ENCODE measurements around the gene CCDC186. TPM values are rescaled to one million over a fixed set of nuclear protein-coding genes. Genes with fewer than 3 reads are reported as not detected.

The CCDC186 gene
- total RNA-seq, 1 experiment from 2014 or later = 14.4 TPM

GRCh38 chr10:114121031-114121430 lies 53.0 kb downstream of the CCDC186 start:
- Histone ChIP-seq H3K36me3 (ENCODE audit: control insufficient read depth, insufficient read depth, low read length) (peaks cover 10% of the 10 kb centered on the region; the same call in 1 of the 2 replicates), H3K4me3 (ENCODE audit: low read depth in 2 of 2, low read length in 2 of 2) (no peak overlapping the region), H3K9me3 (ENCODE audit: control insufficient read depth, insufficient read depth, low read depth, low read length) (no peaks in the 10 kb centered on the region), H3K27me3 (ENCODE audit: control insufficient read depth, insufficient read depth, low read length) (no peaks in the 10 kb centered on the region), H3K27ac (ENCODE audit: low read length) (no peak overlapping the region), H3K4me1 (ENCODE audit: control insufficient read depth, insufficient read depth, low read length) (no peaks in the 10 kb centered on the region)
- ChIA-PET CTCF (interaction anchor here (0.6 kb wide), 1 partner anchor 44 kb away, joined by 3 read pairs; no protein-coding TSS in a partner anchor), POLR2A (no interaction called here)
- DNase-seq (ENCODE audit: low read depth, low spot score) (no peak), ATAC-seq (no peak)
- intact Hi-C loops (cut with micrococcal nuclease; ENCODE audit: unreplicated experiment) (no loop called here), in situ Hi-C loops (cut with HindIII; ENCODE audit: low pct_unique_long_range_greater_than_20kb, low sequenced_read_pairs) (no loop called here)
- no TSS peak for BruUV-seq (replicated peaks)
- TF ChIP-seq REST (IDR thresholded peaks at IDR 0.05; ENCODE audit: insufficient read depth in 1 of 2, low read depth in 2 of 2, low read length in 1 of 2) (no peak), SIN3A (IDR thresholded peaks at IDR 0.05; ENCODE audit: borderline replicate concordance, insufficient read depth, low read depth, low read length) (no peak), POLR2AphosphoS5 (IDR thresholded peaks at IDR 0.05; ENCODE audit: low read depth, low read length) (no peak)

- intact Hi-C loops (cut with micrococcal nuclease; ENCODE audit: unreplicated experiment) (no loop called here), in situ Hi-C loops (cut with HindIII; ENCODE audit: low pct_unique_long_range_greater_than_20kb, low sequenced_read_pairs) (no loop called here)
- Histone ChIP-seq H3K9me3 (ENCODE audit: control insufficient read depth, insufficient read depth, low read depth, low read length) (no peaks in the 10 kb centered on the region), H3K4me3 (ENCODE audit: low read depth in 2 of 2, low read length in 2 of 2) (no peak overlapping the region), H3K27me3 (ENCODE audit: control insufficient read depth, insufficient read depth, low read length) (peaks cover 9% of the 10 kb centered on the region; the same call in 1 of the 2 replicates), H3K4me1 (ENCODE audit: control insufficient read depth, insufficient read depth, low read length) (no peaks in the 10 kb centered on the region), H3K36me3 (ENCODE audit: control insufficient read depth, insufficient read depth, low read length) (no peaks in the 10 kb centered on the region), H3K27ac (ENCODE audit: low read length) (no peak overlapping the region)
- no peak for ATAC-seq
- CTCF ChIA-PET = no interaction called here
- no TSS peak for BruUV-seq (replicated peaks)
- DNase-seq (ENCODE audit: low read depth, low spot score) = no peak
- TF ChIP-seq POLR2AphosphoS5 (IDR thresholded peaks at IDR 0.05; ENCODE audit: low read depth, low read length) (no peak), REST (IDR thresholded peaks at IDR 0.05; ENCODE audit: insufficient read depth in 1 of 2, low read depth in 2 of 2, low read length in 1 of 2) (no peak), CTCF (IDR thresholded peaks at IDR 0.05) (no peak), SIN3A (IDR thresholded peaks at IDR 0.05; ENCODE audit: borderline replicate concordance, insufficient read depth, low read depth, low read length) (no peak), TCF7L2 (IDR thresholded peaks at IDR 0.05; ENCODE audit: low read depth, low read length) (no peak)
- POLR2A ChIA-PET = no interaction called here
These were observed 55.5 kb downstream of the CCDC186 start for GRCh38 chr10:114118514-114118913.

Data from Panc1 (cell line).